Stimulated activated naive CD4-positive, alpha-beta T cell treated with Interleukin-2 at 50 U/mL for 16 hours (primary cell): Measurements from ENCODE around the gene TLR7.

ENCODE experiments used
- DNase-seq: peaks from one replicate; lab custom pipeline; 2025; lab: John Stamatoyannopoulos, UW

TLR7 gene

GRCh38 chrX:12866451-12867377, at the start of gene TLR7:
Gene TLR7, plus strand, starts transcription at chrX:12867072. Its CDS starts 507 bp downstream, at chrX:12867579.
- no peak for DNase-seq

- no peak for DNase-seq
Measured at GRCh38 chrX:12817528-12817927, 49.3 kb upstream of the TLR7 start.

- no peak for DNase-seq
Measured at GRCh38 chrX:12819222-12819621, 47.6 kb upstream of the TLR7 start.

- DNase-seq: no peak
Measured at GRCh38 chrX:12820737-12821136, 46.1 kb upstream of the TLR7 start.

- no peak for DNase-seq
Measured at GRCh38 chrX:12824944-12825343, 41.9 kb upstream of the TLR7 start.

- no peak for DNase-seq
Measured at GRCh38 chrX:12825801-12826200, 41.1 kb upstream of the TLR7 start.

GRCh38 chrX:12843061-12843667, 23.7 kb upstream of the TLR7 start:
- no peak for DNase-seq

- DNase-seq: no peak
Measured at GRCh38 chrX:12843668-12844279, 23.1 kb upstream of the TLR7 start.

GRCh38 chrX:12844319-12844718, 22.6 kb upstream of the TLR7 start:
- DNase-seq: no peak

GRCh38 chrX:12865359-12865758, 1.5 kb upstream of the TLR7 start:
- DNase-seq: no peak

- no peak for DNase-seq
Measured at GRCh38 chrX:12867685-12868084, 813 bp downstream of the TLR7 start.

GRCh38 chrX:12868747-12869146, 1.9 kb downstream of the TLR7 start:
- DNase-seq: no peak

GRCh38 chrX:12871257-12871656, 4.4 kb downstream of the TLR7 start:
- no peak for DNase-seq

GRCh38 chrX:12872741-12873140, 5.9 kb downstream of the TLR7 start:
- DNase-seq: no peak

- DNase-seq: no peak
Measured at GRCh38 chrX:12874581-12874980, 7.7 kb downstream of the TLR7 start.

GRCh38 chrX:12877386-12877785, 10.5 kb downstream of the TLR7 start:
- DNase-seq: no peak

- no peak for DNase-seq
Measured at GRCh38 chrX:12878536-12878935, 11.7 kb downstream of the TLR7 start.

GRCh38 chrX:12881914-12882313, 15.0 kb downstream of the TLR7 start:
- no peak for DNase-seq

GRCh38 chrX:12885508-12885907, 18.6 kb downstream of the TLR7 start:
- DNase-seq: no peak

GRCh38 chrX:12886545-12886944, 19.7 kb downstream of the TLR7 start:
- no peak for DNase-seq

- DNase-seq: no peak
Measured at GRCh38 chrX:12887141-12887540, 20.3 kb downstream of the TLR7 start.

GRCh38 chrX:12887767-12888166, 20.9 kb downstream of the TLR7 start:
- DNase-seq: no peak

- no peak for DNase-seq
Measured at GRCh38 chrX:12890467-12890866, 23.6 kb downstream of the TLR7 start.
